H9 (cell line): ENCODE data around the gene POU6F2. TPM values are rescaled to one million over a fixed set of nuclear protein-coding genes. Genes with fewer than 3 reads are reported as not detected.

Experiments used
- DNase-seq: peaks from one replicate; pipeline ENCODE4 v3.0.0-alpha.2; 2017
- H2AFZ ChIP-seq: one replicate; pipeline ENCODE4 v1.6.1; 2013; ENCODE audit warnings: mild to moderate bottlenecking, low read length, control low read depth, moderate library complexity
- H2AK5ac ChIP-seq: 2 replicates; pipeline ENCODE4 v1.6.1; 2013; ENCODE audit warnings: low read length, control low read depth, mixed read lengths; ENCODE audit not compliant: insufficient read length
- H2BK120ac ChIP-seq: one replicate; pipeline ENCODE4 v1.6.1; 2013; ENCODE audit warnings: low read depth, mild to moderate bottlenecking, low read length, control low read depth, inconsistent platforms; ENCODE audit not compliant: poor library complexity, severe bottlenecking
- H2BK12ac ChIP-seq: 2 replicates; pipeline ENCODE4 v1.6.1; 2013; ENCODE audit warnings: low read length, control low read depth, mixed read lengths, low read depth; ENCODE audit not compliant: insufficient read length
- H2BK15ac ChIP-seq: 2 replicates; pipeline ENCODE4 v1.6.1; 2013; ENCODE audit warnings: low read depth, low read length, control low read depth
- H2BK20ac ChIP-seq: one replicate; pipeline ENCODE4 v1.6.1; 2013; ENCODE audit warnings: low read depth, mild to moderate bottlenecking, low read length, control low read depth, inconsistent platforms; ENCODE audit not compliant: poor library complexity, severe bottlenecking
- H2BK5ac ChIP-seq: 2 replicates; pipeline ENCODE4 v1.6.1; 2013; ENCODE audit warnings: low read length, control low read depth, mixed read lengths; ENCODE audit not compliant: insufficient read length
- H3K14ac ChIP-seq: 2 replicates; pipeline ENCODE4 v1.6.1; 2013; ENCODE audit warnings: low read length, control low read depth; ENCODE audit not compliant: insufficient read depth
- H3K18ac ChIP-seq: 2 replicates; pipeline ENCODE4 v1.6.1; 2013; ENCODE audit warnings: low read depth, mild to moderate bottlenecking, mixed read lengths, low read length, control low read depth; ENCODE audit not compliant: insufficient read length
- H3K23ac ChIP-seq: 2 replicates; pipeline ENCODE4 v1.6.1; 2013; ENCODE audit warnings: low read length, control low read depth, mixed read lengths, low read depth; ENCODE audit not compliant: insufficient read length
- H3K23me2 ChIP-seq: 2 replicates; pipeline ENCODE4 v1.6.1; 2013; ENCODE audit warnings: low read depth, mild to moderate bottlenecking, mixed read lengths, low read length, control low read depth; ENCODE audit not compliant: insufficient read length, poor library complexity, severe bottlenecking
- H3K27ac ChIP-seq: 2 replicates; pipeline ENCODE4 v1.5.1; 2013; ENCODE audit warnings: low read length, control low read depth, mixed read lengths, low read depth; ENCODE audit not compliant: insufficient read length
- H3K27me3 ChIP-seq: 2 replicates; pipeline ENCODE4 v1.6.1; 2013; ENCODE audit warnings: low read length, control low read depth, inconsistent platforms; ENCODE audit not compliant: insufficient read depth
- H3K4ac ChIP-seq: 2 replicates; pipeline ENCODE4 v1.6.1; 2013; ENCODE audit warnings: low read depth, mild to moderate bottlenecking, control low read depth, inconsistent platforms, low read length, moderate library complexity
- H3K4me1 ChIP-seq: 2 replicates; pipeline ENCODE4 v1.6.1; 2013; ENCODE audit warnings: low read length, control low read depth, inconsistent platforms; ENCODE audit not compliant: insufficient read depth
- H3K4me2 ChIP-seq: 2 replicates; pipeline ENCODE4 v1.6.1; 2013; ENCODE audit warnings: low read length, control low read depth, mixed read lengths; ENCODE audit not compliant: insufficient read length, insufficient read depth
- H3K56ac ChIP-seq: 2 replicates; pipeline ENCODE4 v1.6.1; 2013; ENCODE audit warnings: low read depth, mild to moderate bottlenecking, mixed read lengths, low read length, control low read depth; ENCODE audit not compliant: insufficient read length
- H3K79me1 ChIP-seq: 2 replicates; pipeline ENCODE4 v1.6.1; 2013; ENCODE audit warnings: low read depth, mild to moderate bottlenecking, moderate library complexity, low read length, control low read depth, inconsistent platforms; ENCODE audit not compliant: insufficient read depth, poor library complexity, severe bottlenecking
- H3K79me2 ChIP-seq: 2 replicates; pipeline ENCODE4 v1.6.1; 2013; ENCODE audit warnings: low read length, control low read depth, inconsistent platforms; ENCODE audit not compliant: insufficient read depth
- H3K9ac ChIP-seq: 2 replicates; pipeline ENCODE4 v1.6.1; 2013; ENCODE audit warnings: low read length, control low read depth, mixed read lengths; ENCODE audit not compliant: insufficient read length; ENCODE audit errors: extremely low read depth
- H3K9me3 ChIP-seq: one replicate; pipeline ENCODE4 v1.6.1; 2013; ENCODE audit warnings: low read depth, low read length, inconsistent platforms; ENCODE audit not compliant: control insufficient read depth
- H3T11ph ChIP-seq: one replicate; pipeline ENCODE4 v1.6.1; 2013; ENCODE audit warnings: mild to moderate bottlenecking, low read length, control low read depth, inconsistent platforms
- H4K20me1 ChIP-seq: one replicate; pipeline ENCODE4 v1.6.1; 2013; ENCODE audit not compliant: control insufficient read depth, insufficient read length, insufficient read depth
- H4K5ac ChIP-seq: 2 replicates; pipeline ENCODE4 v1.6.1; 2013; ENCODE audit warnings: low read depth, mild to moderate bottlenecking, mixed read lengths, low read length, control low read depth; ENCODE audit not compliant: insufficient read length
- H4K8ac ChIP-seq: replicated peaks from 2 replicates; pipeline ENCODE4 v1.6.1; 2013; ENCODE audit warnings: low read length, control low read depth, mixed read lengths, low read depth; ENCODE audit not compliant: insufficient read length
- H4K91ac ChIP-seq: 2 replicates; pipeline ENCODE4 v1.6.1; 2013; ENCODE audit warnings: low read depth, mild to moderate bottlenecking, moderate library complexity, mixed read lengths, low read length, control low read depth; ENCODE audit not compliant: insufficient read length
- H3K27ac Mint-ChIP-seq, 3 experiments: 2 replicates in 2 of 3; 3 replicates in 1 of 3; pipeline ENCODE4 v1.8.0; 2020 to 2021; ENCODE audit warnings: mixed read lengths in 3 of 3, mild to moderate bottlenecking in 1 of 3, moderate library complexity in 1 of 3
- H3K27me3 Mint-ChIP-seq: 2 replicates; pipeline ENCODE4 v1.8.0; 2021; ENCODE audit warnings: low read depth, mild to moderate bottlenecking, moderate library complexity, mixed read lengths
- H3K36me3 Mint-ChIP-seq, 3 experiments: 2 replicates in 2 of 3; 3 replicates in 1 of 3; pipeline ENCODE4 v1.8.0; 2020 to 2021; ENCODE audit warnings: low read depth in 3 of 3, mixed read lengths in 3 of 3; ENCODE audit not compliant: insufficient read depth in 1 of 3
- H3K4me1 Mint-ChIP-seq, 2 experiments: 2 replicates each; pipeline ENCODE4 v1.8.0; 2020; ENCODE audit warnings: mixed read lengths in 2 of 2
- H3K4me3 Mint-ChIP-seq, 2 experiments: 2 replicates in 1 of 2; 3 replicates in 1 of 2; pipeline ENCODE4 v1.8.0; 2020 to 2021; ENCODE audit warnings: mild to moderate bottlenecking in 2 of 2, mixed read lengths in 2 of 2, moderate library complexity in 1 of 2
- H3K9me3 Mint-ChIP-seq, 2 experiments: 2 replicates in 1 of 2; 3 replicates in 1 of 2; pipeline ENCODE4 v1.8.0; 2020; ENCODE audit warnings: mild to moderate bottlenecking in 2 of 2, mixed read lengths in 2 of 2, moderate library complexity in 1 of 2
- CTCF ChIP-seq: fragments of 200-600 bp; sonication (generic); conservative IDR thresholded peaks from 3 replicates; pipeline ENCODE4 v1.8.0; 2021; ENCODE audit warnings: antibody characterized with exemption, mild to moderate bottlenecking
- WGBS: extraction: QIAGEN DNeasy Blood & Tissue Kit; methylation state at CpG from one replicate; pipeline ENCODE4 v1.1.7; 2013; ENCODE audit warnings: missing lambda C conversion rate, low lambda C conversion rate, mixed read lengths; ENCODE audit not compliant: insufficient read length; ENCODE audit errors: extremely low coverage; 5-methylcytosine and 5-hydroxymethylcytosine counted together
- total RNA-seq: library from RNA; stranded (reverse); gene quantifications from 2 replicates; pipeline ENCODE4 v1.2.1, GENCODE V29; 2021

POU6F2 gene
- total RNA-seq, 1 experiment from 2014 or later, result 1.9 TPM

DNA sequence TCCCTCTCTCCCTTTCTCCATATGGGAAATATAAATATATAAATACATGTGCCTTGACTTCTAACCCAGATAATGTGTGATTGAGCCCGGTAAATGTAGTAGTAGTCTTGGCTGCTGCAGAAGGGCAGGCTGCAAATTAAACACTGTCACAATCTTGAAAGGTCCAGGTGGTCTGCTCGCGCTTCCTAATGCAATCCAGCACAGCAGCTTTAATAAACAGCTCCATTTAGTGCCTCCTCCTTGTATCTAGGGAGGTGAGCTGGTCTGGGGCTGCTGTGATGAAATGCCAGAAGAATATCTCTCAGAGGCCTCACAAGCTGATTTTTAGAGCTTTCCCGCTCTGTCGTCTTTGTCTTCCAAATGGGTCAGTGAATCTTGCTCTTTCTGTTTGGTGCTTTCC, 782 bp downstream of the POU6F2 start:
- no peak overlapping the region for H2BK20ac ChIP-seq
- H3T11ph ChIP-seq, result no peak overlapping the region
- H3K14ac ChIP-seq, result no peak overlapping the region
- H3K23ac ChIP-seq, result no peak overlapping the region
- H3K56ac ChIP-seq, result no peak overlapping the region
- no peak overlapping the region for H2BK120ac ChIP-seq
- no peak overlapping the region for H2BK5ac ChIP-seq
- no peak overlapping the region for H2BK15ac ChIP-seq
- Mint-ChIP-seq H3K4me1 (peaks cover 12 to 23% of the 10 kb centered on the region in 2 experiments), H3K9me3 (no peaks in the 10 kb centered on the region), H3K27me3 (peaks cover 25% of the 10 kb centered on the region), H3K27ac (peak overlapping the region in 2 of 3 experiments; percentile 23 to 50; a peak in 3 of 7 replicates), H3K36me3 (no peaks in the 10 kb centered on the region; a peak in 1 of 7 replicates), H3K4me3 (no peak overlapping the region; a peak in 1 of 5 replicates)
- H3K9me3 ChIP-seq, result no peaks in the 10 kb centered on the region
- WGBS, result no CpG with 5 or more reads among the region's 5 CpGs
- no peak for DNase-seq
- H4K91ac ChIP-seq, result no peak overlapping the region
- peaks cover 7% of the 10 kb centered on the region for H3K23me2 ChIP-seq
- H4K20me1 ChIP-seq, result peaks cover 2% of the 10 kb centered on the region
- H3K4me1 ChIP-seq, result peaks cover 2% of the 10 kb centered on the region; the same call in 1 of the 2 replicates
- no peak overlapping the region for H4K5ac ChIP-seq
- no peak overlapping the region for H2AK5ac ChIP-seq
- TF ChIP-seq CTCF, result no peak
- no peaks in the 10 kb centered on the region for H3K27me3 ChIP-seq
- peak overlapping the region; percentile 2 for H3K4me2 ChIP-seq
- H3K79me2 ChIP-seq, result no peaks in the 10 kb centered on the region
- H3K79me1 ChIP-seq, result no peaks in the 10 kb centered on the region
- no peak overlapping the region for H3K27ac ChIP-seq
- H3K18ac ChIP-seq, result no peak overlapping the region
- no peak overlapping the region for H3K4ac ChIP-seq
- H2AFZ ChIP-seq, result peak overlapping the region; percentile 92
- no peak overlapping the region for H4K8ac ChIP-seq
- H3K9ac ChIP-seq, result no peak overlapping the region
- H2BK12ac ChIP-seq, result no peak overlapping the region
